IMR-90 (cell line): ENCODE data around the gene GPAT3. TPM values are rescaled to one million over a fixed set of nuclear protein-coding genes. Genes with fewer than 3 reads are reported as not detected.

Experiments
- ATAC-seq: fragments of 200-7000 bp; cut with Tn5 transposase; 2 replicates; pipeline ENCODE4 v1.9.1; 2020; ENCODE audit warnings: low read depth, mild to moderate bottlenecking, moderate library complexity
- BruUV-seq: library from RNA; stranded (reverse); fragments of 400-500 nt; replicated peaks from 2 replicates; lab custom pipeline; 2021; lab: Mats Ljungman, UMichigan
- CTCF ChIA-PET: fragments of 300-600 bp; formaldehyde crosslinking; extraction: SDS; loops from one replicate; lab custom pipeline; 2021; ENCODE audit warnings: antibody characterized with exemption; lab: Yijun Ruan, JAX
- POLR2A ChIA-PET: fragments of 300-600 bp; sonication (Branson Sonifier 250); formaldehyde crosslinking; loops from one replicate; lab custom pipeline; 2022; ENCODE audit warnings: antibody characterized with exemption; ENCODE audit not compliant: unreplicated experiment; lab: Charles Lee
- DNase-seq: peaks from one replicate; pipeline ENCODE4 v3.0.0; 2013
- H2AFZ ChIP-seq: replicated peaks from 2 replicates; pipeline ENCODE3; 2013; ENCODE audit warnings: low read length, mild to moderate bottlenecking; ENCODE audit not compliant: poor library complexity
- H2AK5ac ChIP-seq: 2 replicates; pipeline ENCODE4 v1.6.1; 2013; ENCODE audit warnings: low read depth, low read length, inconsistent platforms
- H2AK9ac ChIP-seq: replicated peaks from 2 replicates; pipeline ENCODE3; 2013; ENCODE audit warnings: mild to moderate bottlenecking, low read depth, low read length, moderate library complexity; ENCODE audit not compliant: poor library complexity
- H2BK120ac ChIP-seq: 2 replicates; pipeline ENCODE4 v1.6.1; 2013; ENCODE audit warnings: low read depth, low read length, inconsistent platforms
- H2BK15ac ChIP-seq: 3 replicates; pipeline ENCODE4 v1.6.1; 2013; ENCODE audit warnings: low read depth, low read length, inconsistent platforms
- H2BK20ac ChIP-seq: 2 replicates; pipeline ENCODE4 v1.6.1; 2013; ENCODE audit warnings: low read depth, mild to moderate bottlenecking, inconsistent platforms, low read length, moderate library complexity
- H2BK5ac ChIP-seq: 2 replicates; pipeline ENCODE4 v1.6.1; 2013; ENCODE audit warnings: mild to moderate bottlenecking, low read depth, low read length, inconsistent platforms; ENCODE audit not compliant: poor library complexity, severe bottlenecking
- H3K14ac ChIP-seq: replicated peaks from 2 replicates; pipeline ENCODE4 v1.6.1; 2013; ENCODE audit warnings: low read depth, low read length, inconsistent platforms
- H3K18ac ChIP-seq: 2 replicates; pipeline ENCODE4 v1.6.1; 2013; ENCODE audit warnings: low read depth, low read length, control low read depth
- H3K23ac ChIP-seq: 2 replicates; pipeline ENCODE4 v1.6.1; 2013; ENCODE audit warnings: low read depth, low read length, inconsistent platforms
- H3K27ac ChIP-seq: 2 replicates; pipeline ENCODE4 v1.5.1; 2013; ENCODE audit warnings: mild to moderate bottlenecking, control low read depth, low read length; ENCODE audit not compliant: insufficient read depth
- H3K27me3 ChIP-seq: 2 replicates; pipeline ENCODE4 v1.6.1; 2013; ENCODE audit warnings: low read length; ENCODE audit not compliant: control insufficient read depth, insufficient read depth
- H3K36me3 ChIP-seq: 2 replicates; pipeline ENCODE4 v1.6.1; 2013; ENCODE audit warnings: low read length, mixed read lengths; ENCODE audit not compliant: control insufficient read depth, insufficient read depth
- H3K4ac ChIP-seq: 2 replicates; pipeline ENCODE4 v1.6.1; 2013; ENCODE audit warnings: low read depth, low read length, inconsistent platforms
- H3K4me1 ChIP-seq: 2 replicates; pipeline ENCODE4 v1.6.1; 2013; ENCODE audit warnings: low read length, mixed read lengths; ENCODE audit not compliant: control insufficient read depth, insufficient read depth
- H3K4me2 ChIP-seq: 2 replicates; pipeline ENCODE4 v1.6.1; 2013; ENCODE audit warnings: low read depth, mild to moderate bottlenecking, control low read depth, low read length, moderate library complexity
- H3K4me3 ChIP-seq: 2 replicates; pipeline ENCODE4 v1.5.1; 2013; ENCODE audit warnings: low read depth, mild to moderate bottlenecking, control low read depth, low read length, moderate library complexity; ENCODE audit not compliant: insufficient read depth
- H3K56ac ChIP-seq: 2 replicates; pipeline ENCODE4 v1.6.1; 2013; ENCODE audit warnings: low read length, inconsistent platforms; ENCODE audit not compliant: insufficient read depth; ENCODE audit errors: extremely low read depth
- H3K79me1 ChIP-seq, 2 experiments: 2 replicates each; pipeline ENCODE4 v1.6.1; 2013; ENCODE audit warnings: low read length in 2 of 2, inconsistent platforms in 1 of 2, low read depth in 1 of 2
- H3K9ac ChIP-seq: 2 replicates; pipeline ENCODE4 v1.6.1; 2013; ENCODE audit warnings: low read depth, low read length, control low read depth
- H3K9me1 ChIP-seq: 2 replicates; pipeline ENCODE4 v1.6.1; 2013; ENCODE audit warnings: low read length, inconsistent platforms; ENCODE audit not compliant: insufficient read depth
- H3K9me3 ChIP-seq: 2 replicates; pipeline ENCODE4 v1.6.1; 2013; ENCODE audit warnings: low read length; ENCODE audit not compliant: control insufficient read depth, insufficient read depth
- H4K20me1 ChIP-seq: 2 replicates; pipeline ENCODE4 v1.6.1; 2013; ENCODE audit warnings: low read length, inconsistent platforms; ENCODE audit not compliant: insufficient read depth
- H4K5ac ChIP-seq: 2 replicates; pipeline ENCODE4 v1.6.1; 2013; ENCODE audit warnings: mild to moderate bottlenecking, low read depth, low read length, control low read depth
- H4K8ac ChIP-seq, 2 experiments: 2 replicates each; pipeline ENCODE4 v1.6.1; 2013; ENCODE audit warnings: low read depth in 2 of 2, low read length in 2 of 2, control low read depth in 1 of 2, inconsistent platforms in 1 of 2
- H4K91ac ChIP-seq: 2 replicates; pipeline ENCODE4 v1.6.1; 2013; ENCODE audit warnings: low read depth, low read length, inconsistent platforms; ENCODE audit not compliant: insufficient read depth
- NFE2L2 ChIP-seq: fragments of 150-350 bp; IDR thresholded peaks from 2 replicates; pipeline ENCODE4 v1.6.1; 2016; ENCODE audit warnings: low read depth, mild to moderate bottlenecking, low read length
- POLR2A ChIP-seq: IDR thresholded peaks from 2 replicates; pipeline ENCODE4 v1.6.1; 2012; ENCODE audit warnings: mild to moderate bottlenecking, low read depth, low read length
- WGBS, 2 experiments: methylation state at CpG; one replicate each; pipeline versions ENCODE4 v1.1.5 to v1.1.7; 2013; ENCODE audit warnings: missing lambda C conversion rate in 2 of 2; ENCODE audit not compliant: insufficient read length in 1 of 2; ENCODE audit errors: extremely low coverage in 2 of 2; 5-methylcytosine and 5-hydroxymethylcytosine counted together
- dilution Hi-C: fragments of 300-500 bp; cut with HindIII; formaldehyde crosslinking; loops from one replicate; pipeline ENCODE4 v1.14.3; 2018; ENCODE audit warnings: low sequenced_read_pairs; ENCODE audit not compliant: unreplicated experiment
- in situ Hi-C: fragments of 300-500 bp; cut with MboI; formaldehyde crosslinking; loops from 3 replicates; pipeline ENCODE4 v1.14.3; 2019; ENCODE audit warnings: low sequenced_read_pairs, inconsistent platforms, mixed read lengths
- intact Hi-C: fragments of 100-400 bp; cut with micrococcal nuclease; formaldehyde crosslinking; loops from 2 replicates; pipeline ENCODE4 v1.10.0; 2022
- polyA plus RNA-seq, 3 experiments: library from polyadenylated mRNA; depleted of rRNA; stranded (reverse); fragments of >200 nt; gene quantifications; 2 replicates each; pipeline ENCODE4 v1.2.3, GENCODE V29; 2012; ENCODE audit warnings: low replicate concordance in 1 of 3
- total RNA-seq: library from RNA; depleted of rRNA; stranded (reverse); fragments of >200 nt; gene quantifications from 2 replicates; pipeline ENCODE4 v1.2.3, GENCODE V29; 2012
- TF ChIP-seq, protein P1 (sequence below): fragments of 150-350 bp; IDR thresholded peaks from 2 replicates; pipeline ENCODE4 v1.6.1; 2017; ENCODE audit warnings: mild to moderate bottlenecking, antibody characterized with exemption, low read length, low read depth

GPAT3 gene
- total and polyA plus RNA-seq, 2 of the 4 experiments (the other 2 are of a cell fraction), result 1.3 to 2.9 TPM

DNA sequence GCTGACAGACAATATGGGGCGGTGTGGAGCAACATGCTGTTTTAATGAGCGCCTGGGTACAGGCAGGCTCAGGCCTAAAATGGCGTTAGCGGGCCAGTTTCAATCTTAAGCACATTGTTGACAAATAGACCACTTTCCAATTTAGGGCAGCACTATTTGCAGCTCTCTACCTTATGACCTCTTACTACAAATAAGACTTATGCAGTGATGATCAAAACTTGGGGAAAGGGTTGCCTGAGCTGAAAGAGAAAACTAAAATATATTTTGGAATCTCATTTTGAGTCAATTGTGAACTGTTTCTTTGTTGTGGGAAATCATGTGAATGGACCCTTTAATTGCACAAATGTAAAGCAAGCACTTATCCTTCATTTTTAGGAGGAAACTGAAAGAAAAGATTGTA lies 25.5 kb upstream of the GPAT3 start:
- no peak overlapping the region for H3K23ac ChIP-seq
- H3K27ac ChIP-seq, result no peak overlapping the region
- no peaks in the 10 kb centered on the region for H3K36me3 ChIP-seq
- in situ Hi-C loops (loop anchor here (5.0 to 25.0 kb wide), 3 partner anchors 127 to 1002 kb away; no protein-coding TSS in a partner anchor), intact Hi-C loops (no loop called here), dilution Hi-C loops (no loop called here)
- no peaks in the 10 kb centered on the region for H4K20me1 ChIP-seq
- no peaks in the 10 kb centered on the region for H3K4me1 ChIP-seq
- H2BK5ac ChIP-seq, result no peak overlapping the region
- TF ChIP-seq, protein P1, sequence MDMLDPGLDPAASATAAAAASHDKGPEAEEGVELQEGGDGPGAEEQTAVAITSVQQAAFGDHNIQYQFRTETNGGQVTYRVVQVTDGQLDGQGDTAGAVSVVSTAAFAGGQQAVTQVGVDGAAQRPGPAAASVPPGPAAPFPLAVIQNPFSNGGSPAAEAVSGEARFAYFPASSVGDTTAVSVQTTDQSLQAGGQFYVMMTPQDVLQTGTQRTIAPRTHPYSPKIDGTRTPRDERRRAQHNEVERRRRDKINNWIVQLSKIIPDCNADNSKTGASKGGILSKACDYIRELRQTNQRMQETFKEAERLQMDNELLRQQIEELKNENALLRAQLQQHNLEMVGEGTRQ, result no peak
- no peak for TF ChIP-seq NFE2L2
- TF ChIP-seq POLR2A, result no peak
- no TSS peak for BruUV-seq
- no peak overlapping the region for H2AK9ac ChIP-seq
- no peaks in the 10 kb centered on the region for H3K79me1 ChIP-seq
- H3K56ac ChIP-seq, result no peak overlapping the region
- no peak overlapping the region for H2BK120ac ChIP-seq
- H4K8ac ChIP-seq, result no peak overlapping the region
- H3K9ac ChIP-seq, result no peak overlapping the region
- H3K4me3 ChIP-seq, result no peak overlapping the region
- H2AK5ac ChIP-seq, result no peak overlapping the region
- H2AFZ ChIP-seq, result peak overlapping the region; percentile 41
- POLR2A ChIA-PET, result no interaction called here
- no peaks in the 10 kb centered on the region for H3K9me3 ChIP-seq
- DNase-seq, result no peak
- H3K14ac ChIP-seq, result no peak overlapping the region
- no peak overlapping the region for H2BK15ac ChIP-seq
- no peaks in the 10 kb centered on the region; the same call in 1 of the 2 replicates for H3K27me3 ChIP-seq
- no peak overlapping the region for H4K5ac ChIP-seq
- 100% methylated on average over 2 of the region's 4 CpGs; no CpG with 5 or more reads in 1 of the 2 experiments for WGBS, 2 experiments
- no peaks in the 10 kb centered on the region for H3K9me1 ChIP-seq
- H3K4ac ChIP-seq, result no peak overlapping the region
- H3K18ac ChIP-seq, result no peak overlapping the region
- no peak for ATAC-seq
- H4K91ac ChIP-seq, result no peak overlapping the region
- CTCF ChIA-PET, result no interaction called here
- no peak overlapping the region for H3K4me2 ChIP-seq
- H2BK20ac ChIP-seq, result no peak overlapping the region
